IPS-18c (cell line): Measurements from ENCODE around the gene UGT2B7.
"Not testable (repeated sequence)": the region's sequence is repeated elsewhere in the genome, so short reads cannot be mapped to it uniquely, and the experiment has no call there.

Experiments
- H3K4me3 ChIP-seq: 2 replicates; pipeline ENCODE4 v1.7.0; 2013; ENCODE audit warnings: low read depth, mild to moderate bottlenecking, low read length, moderate library complexity; ENCODE audit not compliant: insufficient read depth
- H3K9me3 ChIP-seq: one replicate; pipeline ENCODE4 v1.6.1; 2013; ENCODE audit warnings: mild to moderate bottlenecking, low read length, moderate library complexity; ENCODE audit not compliant: control insufficient read depth, insufficient read depth

UGT2B7 gene

DNA sequence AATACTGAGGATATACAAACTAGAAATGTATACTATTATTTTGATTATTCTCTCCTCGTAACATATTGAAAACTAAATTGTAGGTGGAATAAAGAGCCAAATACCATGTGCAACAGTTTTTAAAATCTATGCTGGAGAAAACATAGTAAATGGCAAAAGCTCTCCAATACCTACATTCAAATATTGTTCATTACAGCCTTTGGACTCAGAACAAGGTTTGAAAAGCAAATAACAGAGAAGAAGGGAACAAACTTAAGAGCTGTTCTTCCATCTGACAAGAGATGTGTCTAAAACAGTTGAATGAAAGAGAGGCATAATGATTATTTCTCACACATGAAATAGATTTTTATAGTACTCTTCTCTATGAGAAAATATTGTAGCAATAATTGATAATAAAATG lies 25.0 kb upstream of the UGT2B7 start:
- no peak overlapping the region for H3K4me3 ChIP-seq
- no peaks in the 10 kb centered on the region for H3K9me3 ChIP-seq

DNA sequence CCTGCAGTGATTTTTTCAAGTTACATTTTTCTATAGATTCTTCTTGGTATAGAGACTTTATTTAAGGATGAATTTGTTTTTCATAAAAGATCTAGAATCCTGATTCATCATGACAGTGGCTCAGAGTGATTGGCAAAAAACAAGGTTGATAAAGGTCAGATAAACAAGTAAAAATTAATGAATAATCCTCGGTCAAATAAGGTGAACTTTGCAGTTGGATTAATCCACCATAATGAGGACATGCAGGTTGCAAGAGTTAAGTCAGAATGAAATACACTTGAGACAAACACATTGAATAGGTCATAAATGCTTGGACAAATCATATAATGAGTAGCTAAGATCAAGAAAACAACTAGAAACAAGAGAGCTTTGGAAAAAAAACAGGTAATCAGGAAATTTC lies 22.9 kb upstream of the UGT2B7 start:
- Histone ChIP-seq H3K9me3 (no peaks in the 10 kb centered on the region), H3K4me3 (no peak overlapping the region)

GRCh38 chr4:69075061-69075792 lies 21.0 kb upstream of the UGT2B7 start:
- no peak overlapping the region for H3K4me3 ChIP-seq

DNA sequence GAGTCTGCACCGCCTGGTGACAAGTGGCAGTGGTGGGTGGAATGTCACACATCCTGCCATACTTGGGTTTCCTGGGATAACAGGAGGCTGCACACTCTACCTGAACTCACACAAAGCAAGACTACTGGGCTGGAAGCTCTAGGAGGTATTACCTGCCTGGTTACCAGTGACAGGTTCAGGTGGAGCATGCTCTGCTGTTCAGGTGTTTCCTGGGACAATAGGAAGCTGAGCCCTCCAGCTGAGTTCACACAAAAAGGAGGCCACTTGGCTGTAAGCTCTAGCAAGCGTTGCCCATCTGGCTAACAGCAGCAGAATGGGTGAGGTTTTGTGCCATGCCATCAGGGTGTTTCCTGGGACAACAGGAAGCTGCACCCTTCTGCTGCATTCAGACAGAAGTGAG lies 17.4 kb upstream of the UGT2B7 start:
- H3K4me3 ChIP-seq: no peak overlapping the region
- H3K9me3 ChIP-seq: no peaks in the 10 kb centered on the region

More at GRCh38 chr4:69075061-69075792, 21.0 kb upstream of the UGT2B7 start:
- no peaks in the 10 kb centered on the region for H3K9me3 ChIP-seq

GRCh38 chr4:69088473-69088872 lies 7.8 kb upstream of the UGT2B7 start:
- no peaks in the 10 kb centered on the region for H3K9me3 ChIP-seq
- no peak overlapping the region for H3K4me3 ChIP-seq

- no peak overlapping the region for H3K4me3 ChIP-seq
- H3K9me3 ChIP-seq: no peaks in the 10 kb centered on the region
Measured at GRCh38 chr4:69089388-69089787, 6.9 kb upstream of the UGT2B7 start.

- H3K4me3 ChIP-seq: no peak overlapping the region
Measured at GRCh38 chr4:69092190-69092589, 4.1 kb upstream of the UGT2B7 start.

DNA sequence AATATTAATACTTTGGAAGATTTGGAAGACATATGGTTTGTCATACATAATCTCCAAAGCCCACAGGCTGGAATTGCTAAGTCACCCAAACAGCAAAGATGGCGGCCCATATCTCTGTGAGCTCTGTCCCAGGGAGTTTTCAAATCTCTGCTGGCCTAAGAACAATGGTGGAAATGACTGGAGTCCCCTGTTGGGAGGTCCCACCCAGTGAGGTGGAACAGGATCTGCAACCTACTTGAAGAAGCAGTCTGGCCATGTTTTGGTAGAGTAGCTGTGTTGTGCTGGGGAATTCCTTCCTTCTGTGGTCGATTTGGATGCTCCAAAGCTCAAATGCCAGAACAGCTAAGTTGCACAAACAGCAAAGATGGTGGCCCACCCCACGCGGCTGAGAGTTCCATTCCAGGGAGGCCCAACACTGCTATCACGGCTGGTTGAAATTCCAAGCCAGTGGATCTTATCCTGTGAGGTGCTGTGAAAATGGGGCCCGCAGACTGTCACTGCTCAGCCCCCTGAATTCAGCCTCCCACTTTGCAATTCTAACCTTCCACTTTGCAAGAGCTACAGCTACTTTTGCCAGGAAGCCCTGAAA lies 3.2 kb upstream of the UGT2B7 start:
- H3K9me3 ChIP-seq: no peaks in the 10 kb centered on the region
- no peak overlapping the region for H3K4me3 ChIP-seq

More at GRCh38 chr4:69092190-69092589, 4.1 kb upstream of the UGT2B7 start:
- no peaks in the 10 kb centered on the region for H3K9me3 ChIP-seq

DNA sequence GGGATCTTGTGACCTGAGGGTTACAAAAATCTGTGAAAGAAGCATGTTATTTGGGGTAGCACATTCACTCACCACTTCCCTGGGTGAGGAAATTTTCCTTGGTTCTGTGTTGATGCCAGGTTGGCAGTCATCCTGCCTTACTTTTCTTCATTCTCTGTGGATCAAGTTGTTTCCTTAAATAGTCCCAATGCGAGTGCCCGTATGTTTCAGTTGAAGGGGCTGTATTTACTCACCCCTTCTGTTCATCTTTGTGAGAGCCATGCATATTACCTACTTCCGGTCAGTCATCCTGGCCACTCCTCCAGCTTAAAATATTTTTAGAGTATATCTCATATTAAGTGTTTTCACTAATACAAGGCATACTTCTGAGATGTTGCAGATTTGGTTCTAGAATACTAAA lies 2.6 kb upstream of the UGT2B7 start:
- Histone ChIP-seq H3K9me3 (no peaks in the 10 kb centered on the region), H3K4me3 (no peak overlapping the region)

GRCh38 chr4:69095301-69095731 lies 958 bp upstream of the UGT2B7 start:
- Histone ChIP-seq H3K9me3 (no peaks in the 10 kb centered on the region), H3K4me3 (no peak overlapping the region)

DNA sequence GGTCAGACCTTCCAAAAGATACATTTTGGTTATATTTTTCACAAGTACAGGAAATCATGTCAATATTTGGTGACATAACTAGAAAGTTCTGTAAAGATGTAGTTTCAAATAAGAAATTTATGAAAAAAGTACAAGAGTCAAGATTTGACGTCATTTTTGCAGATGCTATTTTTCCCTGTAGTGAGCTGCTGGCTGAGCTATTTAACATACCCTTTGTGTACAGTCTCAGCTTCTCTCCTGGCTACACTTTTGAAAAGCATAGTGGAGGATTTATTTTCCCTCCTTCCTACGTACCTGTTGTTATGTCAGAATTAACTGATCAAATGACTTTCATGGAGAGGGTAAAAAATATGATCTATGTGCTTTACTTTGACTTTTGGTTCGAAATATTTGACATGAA lies 536 bp downstream of the UGT2B7 start:
- Histone ChIP-seq H3K9me3 (no peaks in the 10 kb centered on the region), H3K4me3 (no peak overlapping the region)

- Histone ChIP-seq H3K9me3 (no peaks in the 10 kb centered on the region), H3K4me3 (no peak overlapping the region)
Measured at GRCh38 chr4:69098470-69098869, 2.2 kb downstream of the UGT2B7 start.

DNA sequence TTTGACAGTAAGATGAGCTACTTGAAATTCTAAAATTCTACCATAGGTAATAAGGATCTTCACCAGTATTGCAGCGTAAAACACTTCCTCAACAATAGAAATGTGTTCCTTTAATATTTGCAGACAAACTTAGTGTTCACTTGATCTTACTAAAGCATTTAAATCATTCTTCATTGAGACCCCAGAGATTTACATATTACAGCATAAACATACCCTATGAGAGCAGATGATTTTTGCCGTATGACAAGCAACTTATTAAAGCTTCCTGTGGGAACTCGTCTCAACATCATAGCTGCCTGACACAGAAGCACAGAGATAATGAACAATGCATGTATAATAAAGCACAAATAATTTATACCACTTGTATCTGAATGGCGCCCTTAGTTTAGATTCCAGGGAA lies 3.6 kb downstream of the UGT2B7 start:
- no peaks in the 10 kb centered on the region for H3K9me3 ChIP-seq
- H3K4me3 ChIP-seq: no peak overlapping the region

DNA sequence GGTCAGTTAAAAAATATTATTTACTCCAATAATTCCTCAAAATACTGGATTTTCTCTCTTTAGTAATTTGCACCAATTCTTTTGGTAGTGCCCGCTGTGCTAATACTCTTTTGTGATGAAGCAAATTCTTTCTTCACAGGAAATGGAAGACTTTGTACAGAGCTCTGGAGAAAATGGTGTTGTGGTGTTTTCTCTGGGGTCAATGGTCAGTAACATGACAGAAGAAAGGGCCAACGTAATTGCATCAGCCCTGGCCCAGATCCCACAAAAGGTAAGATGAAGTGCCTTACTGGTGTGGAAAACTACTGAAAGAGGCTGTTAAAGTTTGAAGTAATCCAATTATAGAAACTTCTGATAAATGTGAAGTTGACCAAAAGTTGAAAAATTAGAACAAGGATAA lies 6.4 kb downstream of the UGT2B7 start:
- H3K4me3 ChIP-seq, H3K9me3 ChIP-seq: not testable (repeated sequence)

GRCh38 chr4:69104719-69105275 lies 8.5 kb downstream of the UGT2B7 start:
- H3K4me3 ChIP-seq: no peak overlapping the region
- H3K9me3 ChIP-seq: no peaks in the 10 kb centered on the region

- H3K9me3 ChIP-seq, H3K4me3 ChIP-seq: not testable (repeated sequence)
Measured at GRCh38 chr4:69115151-69115850, 19.0 kb downstream of the UGT2B7 start.

- Histone ChIP-seq H3K9me3 (no peaks in the 10 kb centered on the region), H3K4me3 (no peak overlapping the region)
Measured at GRCh38 chr4:69115851-69116213, 19.6 kb downstream of the UGT2B7 start.
